Heart right ventricle (tissue), 16 donors: ENCODE measurements around the gene TUFM. TPM values are rescaled to one million over a fixed set of nuclear protein-coding genes. Genes with fewer than 3 reads are reported as not detected.

Experiments
- ATAC-seq, 8 donors: fragments of 200-7000 bp; cut with Tn5 transposase; one replicate each; pipeline ENCODE4 v1.9.1; 2020; ENCODE audit warnings: mild to moderate bottlenecking in 8 of 8, moderate library complexity in 8 of 8, moderate number of reproducible peaks in 1 of 8
- DNase-seq, 2 donors: peaks; one replicate each; pipeline ENCODE4 v3.0.0-alpha.2; 2020
- H3K27ac ChIP-seq, 10 donors: fragments of 200-600 bp; sonication (generic) in 2 of 10; one replicate each; pipeline versions ENCODE4 v1.5.0 to v1.8.0; 2020 to 2022; ENCODE audit warnings: mild to moderate bottlenecking in 3 of 10
- H3K27me3 ChIP-seq, 7 donors: fragments of 200-600 bp; one replicate each; pipeline ENCODE4 v1.8.0; 2021 to 2022; ENCODE audit warnings: mild to moderate bottlenecking in 2 of 7
- H3K36me3 ChIP-seq, 9 donors: fragments of 200-600 bp; sonication (generic) in 1 of 9; one replicate each; pipeline versions ENCODE4 v1.5.0 to v1.8.0; 2020 to 2022; ENCODE audit warnings: mild to moderate bottlenecking in 2 of 9
- H3K4me1 ChIP-seq, 9 donors: fragments of 200-600 bp; sonication (generic) in 1 of 9; one replicate each; pipeline versions ENCODE4 v1.5.0 to v1.8.0; 2020 to 2022; ENCODE audit warnings: mild to moderate bottlenecking in 4 of 9
- H3K4me3 ChIP-seq, 10 donors: fragments of 200-600 bp; sonication (generic) in 2 of 10; one replicate each; pipeline versions ENCODE4 v1.5.0 to v1.8.0; 2020 to 2022; ENCODE audit warnings: mild to moderate bottlenecking in 7 of 10, moderate library complexity in 2 of 10
- H3K9me3 ChIP-seq, 11 donors: fragments of 200-600 bp in 10 of 11; sonication (generic) in 2 of 11; one replicate each; pipeline versions ENCODE4 v1.5.0 to v1.8.0; 2013 to 2022; ENCODE audit warnings: mild to moderate bottlenecking in 2 of 11, control low read depth in 1 of 11, moderate library complexity in 1 of 11
- CTCF ChIP-seq, 9 donors: fragments of 200-600 bp; sonication (generic) in 2 of 9; IDR thresholded peaks; one replicate each; pipeline versions ENCODE4 v1.5.0 to v1.8.0; 2021 to 2022; ENCODE audit warnings: antibody characterized with exemption in 9 of 9, mild to moderate bottlenecking in 5 of 9, moderate library complexity in 1 of 9
- whole genome bisulfite sequencing, 2 donors: extraction: QIAGEN DNeasy Blood & Tissue Kit; methylation state at CpG; one replicate each; pipeline ENCODE4 v1.1.7; 2013; ENCODE audit warnings: inconsistent platforms in 1 of 2; 5-methylcytosine and 5-hydroxymethylcytosine counted together
- intact Hi-C, 10 donors: fragments of 100-400 bp; cut with DNase I; formaldehyde crosslinking; loops; one replicate each; pipeline versions ENCODE4 v1.11.1 to v1.14.2; 2022
- polyA plus RNA-seq, 2 donors: library from polyadenylated mRNA; stranded (reverse); fragments of 200-250 nt; gene quantifications; one replicate each; pipeline ENCODE4 v1.2.3, GENCODE V29; 2013
- total RNA-seq, 10 donors: library from RNA; stranded (reverse); fragmentation: NEBNext Ultra II Directional in 3 of 10; extraction: Animal tissue kit (Norgen Biotek cat#: 25700) in 3 of 10; gene quantifications; one replicate each; pipeline versions ENCODE4 v1.2.1 to v1.2.4, GENCODE V29; 2021 to 2023
- donor health status: Arrhythmogenic right ventricular cardiomyopathy.
- donor health status: ischemic (EF 13 %, LVEDD 7.1; RV severe dilation, severe dysfunction).
- donor health status: healthy with polysubstance abuse.
- donor health status: DM: no; HTN: yes; CAD: no.
- donor health status: DM: no; HTN: no; CAD: no.
- donor health status: ischemic (EF 25% LVEDD 6.9; RV normal size, moderate dysfunction).
- donor health status: ischemic (EF 25% LVEDD 5.7; RV mildly dilated, moderate dysfunction).
- donor health status: healthy.
- donor health status: DM: yes; HTN: yes; CAD: no.
- donor health status: Ischemic cardiomyopathy.
- donor health status: ischemic (EF 35%, LVEDD 5.7; RV mildly dilated, moderate dysfunction).
- donor health status: nonischemic (EF 11% LVEDD 7.7; RV severe dilation, severe dysfunction).
- donor health status: DM: yes; HTN: yes; CAD: no.
- donor health status: PGD.
- donor health status: ischemic (EF 29% LVEDD 5.4; RV normal size, mild dysfunction).
- donor health status: nonischemic (EF 23%, LVEDD 6.1; RV moderate dilation, normal function).

Gene TUFM
- total and polyA plus RNA-seq, 12 donors = 193 to 362 (median 242) TPM

GRCh38 chr16:28878083-28878926 lies 32.2 kb upstream of the TUFM start, which contains the start of gene ATP2A1:
Gene ATP2A1 (plus strand): TSS chr16:28878488. CDS start chr16:28878672, 184 bp downstream.
- Histone ChIP-seq H3K9me3 (no peaks in the 10 kb centered on the region), H3K27ac (peak within 1 kb of the TSS in 1 of 10 donors; percentile 65), H3K4me3 (peak within 1 kb of the TSS; percentile 48 to 99 (median 78)), H3K27me3 (peaks cover 0 to 23% (median 5%) of the 10 kb centered on the region in 7 donors), H3K36me3 (peaks cover 0 to 27% (median 3%) of the 10 kb centered on the region in 9 donors), H3K4me1 (peaks cover 0 to 16% (median 13%) of the 10 kb centered on the region in 9 donors)
- no peak for TF ChIP-seq CTCF (IDR thresholded peaks at IDR 0.05)
- ATAC-seq (no peak), DNase-seq (no peak)
- intact Hi-C loops = loop anchor here in 5 of 10 donors (5.0 to 10.0 kb wide), 3 partner anchors 46 to 66 kb away; partner anchors contain the start of gene RABEP2 (in 2 of the 5)
- WGBS, 2 donors = 75 to 77% methylated on average over 25 of the region's 25 CpGs

GRCh38 chr16:28877655-28878000 lies 31.5 kb upstream of the TUFM start:
- H3K4me1 ChIP-seq = peaks cover 0 to 16% (median 13%) of the 10 kb centered on the region in 9 donors
- intact Hi-C loops = loop anchor here in 5 of 10 donors (5.0 to 10.0 kb wide), 3 partner anchors 47 to 67 kb away; partner anchors contain the start of gene RABEP2 (in 2 of the 5)

GRCh38 chr16:28876973-28877654 lies 31.0 kb upstream of the TUFM start:
- intact Hi-C loops = loop anchor here in 5 of 10 donors (5.0 to 10.0 kb wide), 3 partner anchors 48 to 68 kb away; partner anchors contain the start of gene RABEP2 (in 2 of the 5)
- WGBS, 2 donors = 54 to 62% methylated on average over 11 to 12 of the region's 12 CpGs
- Histone ChIP-seq H3K9me3 (no peaks in the 10 kb centered on the region), H3K27ac (no peak overlapping the region), H3K36me3 (peaks cover 0 to 39% (median 3%) of the 10 kb centered on the region in 9 donors), H3K4me1 (peaks cover 0 to 16% (median 13%) of the 10 kb centered on the region in 9 donors), H3K4me3 (no peak overlapping the region), H3K27me3 (peaks cover 0 to 13% (median 0%) of the 10 kb centered on the region in 7 donors)
- TF ChIP-seq CTCF (IDR thresholded peaks at IDR 0.05) = no peak
- no peak for DNase-seq
- ATAC-seq = no peak

More at GRCh38 chr16:28877655-28878000, 31.5 kb upstream of the TUFM start:
- WGBS, 2 donors = 72% methylated on average over 2 of the region's 2 CpGs
- Histone ChIP-seq H3K36me3 (peaks cover 0 to 34% (median 3%) of the 10 kb centered on the region in 9 donors), H3K27ac (no peak overlapping the region), H3K9me3 (no peaks in the 10 kb centered on the region), H3K27me3 (peaks cover 0 to 18% (median 4%) of the 10 kb centered on the region in 7 donors), H3K4me3 (no peak overlapping the region)
- ATAC-seq = no peak
- no peak for DNase-seq
- TF ChIP-seq CTCF (IDR thresholded peaks at IDR 0.05) = no peak
